ENCODE data around the gene CTCFL.
"Not testable (repeated sequence)": the region's sequence is repeated elsewhere in the genome, so short reads cannot be mapped to it uniquely, and the experiment has no call there.

Gene CTCFL

GRCh38 chr20:57473246-57474048 lies 51.5 kb downstream of the CTCFL start:
- Histone ChIP-seq H3K4me1 (ENCODE audit: control insufficient read depth, insufficient read depth, low read length) (peaks cover 23% of the 10 kb centered on the region), H3K36me3 (ENCODE audit: control insufficient read depth, insufficient read depth, low read length) (no peaks in the 10 kb centered on the region), H3K27me3 (ENCODE audit: control insufficient read depth, insufficient read depth, low read length, poor library complexity, severe bottlenecking) (no peaks in the 10 kb centered on the region), H3K27ac (ENCODE audit: insufficient read depth, low read depth, low read length, poor library complexity, severe bottlenecking) (no peak overlapping the region), H3K9me3 (ENCODE audit: control insufficient read depth, low read length) (no peaks in the 10 kb centered on the region), H3K4me3 (ENCODE audit: insufficient read depth, low read depth, low read length) (no peak overlapping the region)
- WGBS, 2 experiments, result 54 to 57% methylated on average over 16 of the region's 16 CpGs

GRCh38 chr20:57472474-57472873 lies 52.5 kb downstream of the CTCFL start:
- not testable (repeated sequence) for H3K36me3 ChIP-seq (ENCODE audit: control insufficient read depth, insufficient read depth, low read length); H3K9me3 ChIP-seq (ENCODE audit: control insufficient read depth, low read length); H3K4me3 ChIP-seq (ENCODE audit: insufficient read depth, low read depth, low read length); H3K27ac ChIP-seq (ENCODE audit: insufficient read depth, low read depth, low read length, poor library complexity, severe bottlenecking); H3K27me3 ChIP-seq (ENCODE audit: control insufficient read depth, insufficient read depth, low read length, poor library complexity, severe bottlenecking)
- H3K4me1 ChIP-seq (ENCODE audit: control insufficient read depth, insufficient read depth, low read length), result peaks cover 23% of the 10 kb centered on the region
- WGBS, 2 experiments, result 93 to 98% methylated on average over 5 of the region's 5 CpGs

GRCh38 chr20:57471496-57472372 lies 53.2 kb downstream of the CTCFL start:
- no peak overlapping the region for H3K4me3 ChIP-seq (ENCODE audit: insufficient read depth, low read depth, low read length)
- no peak overlapping the region for H3K27ac ChIP-seq (ENCODE audit: insufficient read depth, low read depth, low read length, poor library complexity, severe bottlenecking)
- peaks cover 23% of the 10 kb centered on the region for H3K4me1 ChIP-seq (ENCODE audit: control insufficient read depth, insufficient read depth, low read length)
- no peaks in the 10 kb centered on the region for H3K9me3 ChIP-seq (ENCODE audit: control insufficient read depth, low read length)
- H3K36me3 ChIP-seq (ENCODE audit: control insufficient read depth, insufficient read depth, low read length), result no peaks in the 10 kb centered on the region
- no peaks in the 10 kb centered on the region for H3K27me3 ChIP-seq (ENCODE audit: control insufficient read depth, insufficient read depth, low read length, poor library complexity, severe bottlenecking)
- 71 to 74% methylated on average over 12 of the region's 12 CpGs for WGBS, 2 experiments

- H3K36me3 ChIP-seq (ENCODE audit: control insufficient read depth, insufficient read depth, low read length), result no peaks in the 10 kb centered on the region
- 39 to 44% methylated on average over 17 to 18 of the region's 18 CpGs for WGBS, 2 experiments
- no peaks in the 10 kb centered on the region for H3K9me3 ChIP-seq (ENCODE audit: control insufficient read depth, low read length)
- peaks cover 23% of the 10 kb centered on the region for H3K4me1 ChIP-seq (ENCODE audit: control insufficient read depth, insufficient read depth, low read length)
- H3K4me3 ChIP-seq (ENCODE audit: insufficient read depth, low read depth, low read length), result no peak overlapping the region
- H3K27ac ChIP-seq (ENCODE audit: insufficient read depth, low read depth, low read length, poor library complexity, severe bottlenecking), result no peak overlapping the region
- H3K27me3 ChIP-seq (ENCODE audit: control insufficient read depth, insufficient read depth, low read length, poor library complexity, severe bottlenecking), result no peaks in the 10 kb centered on the region
These were observed 54.1 kb downstream of the CTCFL start for GRCh38 chr20:57470666-57471495.

GRCh38 chr20:57470212-57470522 lies 54.8 kb downstream of the CTCFL start:
- Histone ChIP-seq H3K4me3 (ENCODE audit: insufficient read depth, low read depth, low read length) (no peak overlapping the region), H3K4me1 (ENCODE audit: control insufficient read depth, insufficient read depth, low read length) (peaks cover 23% of the 10 kb centered on the region), H3K9me3 (ENCODE audit: control insufficient read depth, low read length) (no peaks in the 10 kb centered on the region), H3K27me3 (ENCODE audit: control insufficient read depth, insufficient read depth, low read length, poor library complexity, severe bottlenecking) (no peaks in the 10 kb centered on the region), H3K27ac (ENCODE audit: insufficient read depth, low read depth, low read length, poor library complexity, severe bottlenecking) (no peak overlapping the region), H3K36me3 (ENCODE audit: control insufficient read depth, insufficient read depth, low read length) (no peaks in the 10 kb centered on the region)
- 39 to 45% methylated on average over 9 of the region's 9 CpGs for whole genome bisulfite sequencing, 2 experiments

GRCh38 chr20:57469418-57470211 lies 55.3 kb downstream of the CTCFL start:
- Histone ChIP-seq H3K4me3 (ENCODE audit: insufficient read depth, low read depth, low read length) (no peak overlapping the region), H3K27me3 (ENCODE audit: control insufficient read depth, insufficient read depth, low read length, poor library complexity, severe bottlenecking) (no peaks in the 10 kb centered on the region), H3K4me1 (ENCODE audit: control insufficient read depth, insufficient read depth, low read length) (peaks cover 23% of the 10 kb centered on the region), H3K36me3 (ENCODE audit: control insufficient read depth, insufficient read depth, low read length) (no peaks in the 10 kb centered on the region), H3K27ac (ENCODE audit: insufficient read depth, low read depth, low read length, poor library complexity, severe bottlenecking) (no peak overlapping the region), H3K9me3 (ENCODE audit: control insufficient read depth, low read length) (no peaks in the 10 kb centered on the region)
- 46 to 47% methylated on average over 17 of the region's 17 CpGs for WGBS, 2 experiments

GRCh38 chr20:57468523-57469417 lies 56.2 kb downstream of the CTCFL start:
- Histone ChIP-seq H3K4me3 (ENCODE audit: insufficient read depth, low read depth, low read length) (no peak overlapping the region), H3K9me3 (ENCODE audit: control insufficient read depth, low read length) (no peaks in the 10 kb centered on the region), H3K4me1 (ENCODE audit: control insufficient read depth, insufficient read depth, low read length) (peaks cover 26% of the 10 kb centered on the region), H3K36me3 (ENCODE audit: control insufficient read depth, insufficient read depth, low read length) (no peaks in the 10 kb centered on the region), H3K27me3 (ENCODE audit: control insufficient read depth, insufficient read depth, low read length, poor library complexity, severe bottlenecking) (no peaks in the 10 kb centered on the region), H3K27ac (ENCODE audit: insufficient read depth, low read depth, low read length, poor library complexity, severe bottlenecking) (no peak overlapping the region)
- WGBS, 2 experiments, result 89% methylated on average over 17 of the region's 18 CpGs

GRCh38 chr20:57467742-57468141 lies 57.2 kb downstream of the CTCFL start:
- H3K36me3 ChIP-seq (ENCODE audit: control insufficient read depth, insufficient read depth, low read length), result no peaks in the 10 kb centered on the region
- H3K27ac ChIP-seq (ENCODE audit: insufficient read depth, low read depth, low read length, poor library complexity, severe bottlenecking), result no peak overlapping the region
- WGBS, 2 experiments, result 44 to 52% methylated on average over 6 of the region's 6 CpGs
- H3K9me3 ChIP-seq (ENCODE audit: control insufficient read depth, low read length), result no peaks in the 10 kb centered on the region
- no peaks in the 10 kb centered on the region for H3K27me3 ChIP-seq (ENCODE audit: control insufficient read depth, insufficient read depth, low read length, poor library complexity, severe bottlenecking)
- no peak overlapping the region for H3K4me3 ChIP-seq (ENCODE audit: insufficient read depth, low read depth, low read length)
- peaks cover 27% of the 10 kb centered on the region for H3K4me1 ChIP-seq (ENCODE audit: control insufficient read depth, insufficient read depth, low read length)

- Histone ChIP-seq H3K27ac (ENCODE audit: insufficient read depth, low read depth, low read length, poor library complexity, severe bottlenecking) (no peak overlapping the region), H3K27me3 (ENCODE audit: control insufficient read depth, insufficient read depth, low read length, poor library complexity, severe bottlenecking) (no peaks in the 10 kb centered on the region), H3K9me3 (ENCODE audit: control insufficient read depth, low read length) (no peaks in the 10 kb centered on the region), H3K4me1 (ENCODE audit: control insufficient read depth, insufficient read depth, low read length) (peaks cover 22% of the 10 kb centered on the region), H3K4me3 (ENCODE audit: insufficient read depth, low read depth, low read length) (no peak overlapping the region), H3K36me3 (ENCODE audit: control insufficient read depth, insufficient read depth, low read length) (no peaks in the 10 kb centered on the region)
- 81 to 84% methylated on average over 4 of the region's 4 CpGs for WGBS, 2 experiments
These were observed 59.0 kb downstream of the CTCFL start for GRCh38 chr20:57465943-57466342.

Measured in ectodermal cell (in vitro differentiated cells).